GM18511 (cell line): Measurements from ENCODE around the gene MGMT.

Experiments
- ATAC-seq: cut with Tn5 transposase; IDR thresholded peaks from one replicate; pipeline ENCODE4 v1.9.1; 2021; ENCODE audit warnings: mild to moderate bottlenecking, moderate library complexity; ENCODE audit not compliant: unreplicated experiment

MGMT gene

GRCh38 chr10:129581827-129582411 is 114.9 kb downstream of the MGMT start:
- no peak for ATAC-seq

- no peak for ATAC-seq
These were observed 116.8 kb downstream of the MGMT start for GRCh38 chr10:129583831-129584230.

- ATAC-seq, result no peak
These were observed 119.9 kb downstream of the MGMT start for GRCh38 chr10:129586898-129587443.

DNA sequence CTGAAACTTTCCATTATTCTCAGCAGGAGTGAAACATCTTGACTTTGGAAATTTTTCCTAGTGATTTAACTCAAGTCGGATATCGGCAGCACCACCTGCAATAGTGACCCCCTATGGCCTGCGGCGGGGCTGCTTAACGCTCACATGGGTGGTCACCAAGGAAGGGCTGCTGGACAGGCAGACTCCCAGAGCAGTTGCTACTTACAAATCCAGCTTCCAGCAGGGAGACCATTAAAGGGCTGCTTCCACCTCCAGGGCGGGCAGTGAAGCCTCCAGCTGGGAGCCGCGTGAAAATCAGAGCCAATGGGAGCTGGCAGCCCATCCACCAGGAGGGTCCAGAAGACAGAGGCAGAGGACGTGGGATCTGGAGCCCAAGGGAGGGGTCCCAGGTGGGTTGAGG is 122.5 kb downstream of the MGMT start:
- no peak for ATAC-seq

- ATAC-seq, result no peak
These were observed 126.9 kb downstream of the MGMT start for GRCh38 chr10:129593953-129594352.

DNA sequence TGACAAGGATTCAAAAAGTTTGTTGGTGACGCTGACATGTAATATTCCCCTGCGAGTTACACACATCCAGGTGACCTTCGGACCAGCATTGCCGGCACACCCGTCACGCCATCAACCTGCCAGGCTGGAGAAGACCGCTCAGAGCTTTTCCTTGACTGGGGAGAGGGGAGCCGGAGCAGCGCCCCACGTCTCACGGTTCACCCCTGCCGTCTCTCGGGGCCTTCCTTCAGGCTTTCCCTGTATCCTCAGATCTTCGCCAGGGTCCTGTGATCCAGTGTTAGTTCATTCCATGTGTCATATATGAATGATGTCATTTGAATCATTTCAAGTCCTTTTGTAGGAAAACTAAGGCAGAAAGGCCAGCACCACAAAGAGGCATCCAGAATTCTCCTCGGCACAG is 127.8 kb downstream of the MGMT start:
- ATAC-seq, result no peak

- ATAC-seq, result no peak
These were observed 131.4 kb downstream of the MGMT start for GRCh38 chr10:129598413-129598812.

DNA sequence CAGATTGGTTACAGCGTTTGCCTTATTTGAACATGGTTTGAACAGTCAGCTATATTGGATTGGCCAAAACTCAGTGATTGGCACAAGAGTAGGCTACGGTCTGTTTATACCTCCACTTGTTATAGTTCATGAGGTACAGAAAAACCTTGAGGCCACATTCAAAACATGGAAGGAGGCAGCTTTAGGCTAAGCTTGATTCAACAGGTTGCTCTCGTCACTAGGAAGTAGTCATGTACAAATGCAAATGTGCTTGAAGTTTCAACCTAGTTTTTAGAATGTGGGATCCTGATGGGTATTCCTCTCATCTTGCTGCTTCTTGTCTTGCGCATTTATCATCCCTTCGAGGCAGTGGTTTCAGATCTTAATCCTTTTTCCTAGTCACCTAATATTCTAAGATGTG is 132.1 kb downstream of the MGMT start:
- no peak for ATAC-seq

- no peak for ATAC-seq
These were observed 134.7 kb downstream of the MGMT start for GRCh38 chr10:129601737-129602136.

DNA sequence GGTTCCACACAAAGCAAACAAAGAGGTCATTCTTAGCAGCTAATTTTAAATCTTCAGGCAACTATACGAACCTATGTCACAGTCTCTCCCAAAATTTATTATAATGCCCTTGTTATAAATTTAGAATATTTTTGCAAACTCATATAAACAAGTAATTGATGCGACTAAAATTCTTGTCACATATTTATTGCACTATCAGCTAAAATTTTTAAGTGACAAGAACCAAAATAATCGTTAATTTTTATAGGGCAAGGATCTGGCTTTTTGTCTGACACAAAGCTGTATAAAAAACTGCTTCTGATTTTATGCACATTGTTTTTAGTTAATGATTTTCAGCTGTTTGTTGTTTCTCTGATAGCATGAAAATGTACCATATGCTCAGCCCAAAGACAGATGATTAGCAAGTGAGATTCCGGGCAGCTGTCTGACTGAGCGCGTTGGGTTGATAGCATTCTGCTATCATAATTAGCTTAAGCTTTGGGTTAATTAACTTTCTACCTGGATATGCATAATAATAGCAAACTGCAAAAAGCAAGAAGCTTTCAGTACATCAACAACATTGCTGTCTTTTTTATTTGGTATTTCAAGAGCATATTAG is 136.0 kb downstream of the MGMT start:
- no peak for ATAC-seq

DNA sequence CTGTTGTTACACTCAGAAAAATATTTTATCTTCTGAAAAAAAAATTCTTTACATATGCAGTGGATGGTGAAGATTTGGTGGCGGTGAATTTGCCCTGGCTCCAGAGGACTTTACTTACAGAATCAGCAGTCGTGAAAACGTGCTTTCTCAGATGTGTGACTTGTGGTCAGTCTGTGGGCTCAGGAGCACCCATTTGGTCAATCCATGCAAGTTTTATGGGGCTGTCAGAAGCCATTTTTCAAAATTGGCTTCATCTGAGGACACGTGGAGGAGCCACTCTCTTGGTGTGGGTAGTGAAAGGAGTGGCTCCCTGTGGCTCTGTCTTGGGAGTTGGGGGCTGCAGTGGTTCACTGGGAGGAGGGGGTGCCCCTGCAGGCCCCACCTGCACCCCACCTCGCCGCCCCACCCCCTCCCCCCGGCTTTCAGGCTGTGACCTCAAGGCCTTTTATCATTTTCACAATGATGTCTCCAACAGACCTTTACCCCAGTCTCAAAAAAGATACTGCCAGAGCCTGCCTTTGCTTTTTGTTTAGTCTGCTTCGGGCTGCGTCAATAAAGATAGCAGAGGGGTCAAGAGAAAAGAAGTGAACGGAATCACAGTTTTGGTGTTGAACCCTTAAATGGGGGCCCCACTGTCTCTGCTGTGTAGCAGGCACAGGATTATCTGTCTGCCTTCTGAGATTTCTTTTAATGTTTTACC is 137.4 kb downstream of the MGMT start:
- ATAC-seq, result no peak

DNA sequence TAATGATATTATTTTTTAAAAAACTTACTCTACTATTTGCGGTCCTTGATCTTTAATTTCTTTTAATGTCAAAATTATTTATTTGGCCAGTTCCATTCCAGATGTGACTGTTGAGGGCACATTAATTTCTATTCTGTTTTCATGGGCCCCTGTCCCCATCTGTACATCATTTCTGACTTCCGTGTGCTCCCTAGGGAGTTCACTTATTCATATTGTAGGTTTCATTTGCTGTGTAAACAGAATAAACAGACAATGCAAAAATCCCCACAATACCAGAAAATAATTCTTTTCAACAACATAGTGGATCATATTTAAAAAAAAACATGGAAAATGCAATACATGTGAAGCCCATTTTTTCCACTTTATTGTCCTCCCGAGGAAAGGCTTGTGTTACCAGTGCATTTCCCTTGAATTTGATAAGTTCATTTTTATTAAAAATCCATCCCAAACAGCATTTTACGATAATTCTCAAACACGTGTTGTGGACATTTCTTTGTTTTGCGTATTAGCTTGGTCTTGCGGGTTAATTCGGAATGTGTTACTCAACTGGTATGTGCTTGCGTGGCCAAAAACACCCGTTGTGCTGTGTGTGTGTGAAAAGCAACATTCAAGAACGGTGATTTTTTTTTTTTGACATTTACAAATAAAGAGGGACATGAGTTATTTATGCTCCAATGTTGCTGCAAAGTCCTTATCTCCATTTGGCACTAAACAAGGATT is 138.4 kb downstream of the MGMT start:
- no peak for ATAC-seq

GRCh38 chr10:129605986-129606518 is 139.0 kb downstream of the MGMT start:
- no peak for ATAC-seq

DNA sequence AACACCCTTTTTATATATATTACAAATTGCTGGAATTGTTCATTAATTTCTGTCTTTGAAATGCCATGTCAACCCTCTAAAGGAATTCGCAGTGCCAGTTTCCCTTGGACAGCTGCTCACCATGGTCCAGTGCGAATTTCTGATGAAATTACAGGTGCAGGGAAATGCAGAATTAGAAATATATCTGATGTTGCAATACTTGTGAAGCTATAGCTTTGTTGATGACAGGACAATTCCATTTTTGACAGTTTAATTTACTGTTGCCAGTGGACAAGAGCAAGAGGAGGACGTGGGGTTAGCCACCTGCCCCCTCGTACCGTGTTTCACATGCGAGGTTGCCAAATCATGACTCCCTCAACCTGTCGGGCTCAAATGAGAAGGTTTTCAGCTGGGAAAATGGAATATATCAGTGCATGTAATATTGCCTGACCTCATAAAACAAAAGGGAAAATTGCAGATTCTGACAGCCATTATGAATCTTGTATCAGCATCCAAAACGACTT is 140.6 kb downstream of the MGMT start:
- no peak for ATAC-seq

- no peak for ATAC-seq
These were observed 141.6 kb downstream of the MGMT start for GRCh38 chr10:129608653-129609052.

DNA sequence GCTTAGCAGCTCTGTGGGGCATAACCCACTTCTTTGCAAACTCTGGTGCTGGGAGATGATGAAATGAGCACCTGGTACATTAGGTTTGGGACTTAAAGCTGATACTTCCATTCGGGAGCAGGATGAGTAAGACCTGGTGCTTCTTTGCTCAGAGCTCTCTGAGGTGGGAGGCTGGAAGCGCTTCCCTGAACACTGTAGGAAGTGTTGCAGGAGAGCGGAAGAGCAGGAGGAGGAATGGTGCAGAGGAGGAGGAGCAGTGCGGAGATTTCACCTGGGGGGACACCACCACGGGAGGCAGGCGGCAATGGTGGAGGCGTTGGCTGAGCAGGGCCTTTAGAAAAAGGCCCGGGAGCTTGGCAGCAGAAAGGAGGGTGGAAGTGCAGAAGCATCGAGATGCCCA is 142.5 kb downstream of the MGMT start:
- no peak for ATAC-seq

- no peak for ATAC-seq
These were observed 145.6 kb downstream of the MGMT start for GRCh38 chr10:129612481-129613109.

GRCh38 chr10:129613377-129613980 is 146.4 kb downstream of the MGMT start:
- ATAC-seq, result no peak

GRCh38 chr10:129614341-129614740 is 147.3 kb downstream of the MGMT start:
- ATAC-seq, result no peak

GRCh38 chr10:129615381-129615780 is 148.3 kb downstream of the MGMT start:
- ATAC-seq, result no peak
